ENCODE measurements around the gene PARP4.
"Not testable (repeated sequence)": the region's sequence is repeated elsewhere in the genome, so short reads cannot be mapped to it uniquely, and the experiment has no call there.

GRCh38 chr13:24380881-24381280 is 131.7 kb downstream of the PARP4 start:
- TF ChIP-seq, protein P1, sequence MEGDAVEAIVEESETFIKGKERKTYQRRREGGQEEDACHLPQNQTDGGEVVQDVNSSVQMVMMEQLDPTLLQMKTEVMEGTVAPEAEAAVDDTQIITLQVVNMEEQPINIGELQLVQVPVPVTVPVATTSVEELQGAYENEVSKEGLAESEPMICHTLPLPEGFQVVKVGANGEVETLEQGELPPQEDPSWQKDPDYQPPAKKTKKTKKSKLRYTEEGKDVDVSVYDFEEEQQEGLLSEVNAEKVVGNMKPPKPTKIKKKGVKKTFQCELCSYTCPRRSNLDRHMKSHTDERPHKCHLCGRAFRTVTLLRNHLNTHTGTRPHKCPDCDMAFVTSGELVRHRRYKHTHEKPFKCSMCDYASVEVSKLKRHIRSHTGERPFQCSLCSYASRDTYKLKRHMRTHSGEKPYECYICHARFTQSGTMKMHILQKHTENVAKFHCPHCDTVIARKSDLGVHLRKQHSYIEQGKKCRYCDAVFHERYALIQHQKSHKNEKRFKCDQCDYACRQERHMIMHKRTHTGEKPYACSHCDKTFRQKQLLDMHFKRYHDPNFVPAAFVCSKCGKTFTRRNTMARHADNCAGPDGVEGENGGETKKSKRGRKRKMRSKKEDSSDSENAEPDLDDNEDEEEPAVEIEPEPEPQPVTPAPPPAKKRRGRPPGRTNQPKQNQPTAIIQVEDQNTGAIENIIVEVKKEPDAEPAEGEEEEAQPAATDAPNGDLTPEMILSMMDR (conservative IDR thresholded peaks at IDR 0.05; ENCODE audit: low read depth in 2 of 2), result not testable (repeated sequence)
- TF ChIP-seq NANOG (IDR thresholded peaks at IDR 0.05; ENCODE audit: borderline replicate concordance); JUNB (IDR thresholded peaks at IDR 0.05; ENCODE audit: unreplicated experiment); EZH2 (IDR thresholded peaks at IDR 0.05; ENCODE audit: low read depth, unreplicated experiment); POLR2AphosphoS5 (IDR thresholded peaks at IDR 0.05; ENCODE audit: low read depth); STAT1 (IDR thresholded peaks at IDR 0.05; ENCODE audit: unreplicated experiment); REST (IDR thresholded peaks at IDR 0.05; ENCODE audit: unreplicated experiment): not testable (repeated sequence)
